Stimulated activated naive CD4-positive, alpha-beta T cell treated with Interleukin-2 at 50 U/mL for 16 hours (primary cell): ENCODE results near the gene GRIK5.

Experiments used
- DNase-seq: peaks from one replicate; lab custom pipeline; 2025; lab: John Stamatoyannopoulos, UW

Gene GRIK5

DNA sequence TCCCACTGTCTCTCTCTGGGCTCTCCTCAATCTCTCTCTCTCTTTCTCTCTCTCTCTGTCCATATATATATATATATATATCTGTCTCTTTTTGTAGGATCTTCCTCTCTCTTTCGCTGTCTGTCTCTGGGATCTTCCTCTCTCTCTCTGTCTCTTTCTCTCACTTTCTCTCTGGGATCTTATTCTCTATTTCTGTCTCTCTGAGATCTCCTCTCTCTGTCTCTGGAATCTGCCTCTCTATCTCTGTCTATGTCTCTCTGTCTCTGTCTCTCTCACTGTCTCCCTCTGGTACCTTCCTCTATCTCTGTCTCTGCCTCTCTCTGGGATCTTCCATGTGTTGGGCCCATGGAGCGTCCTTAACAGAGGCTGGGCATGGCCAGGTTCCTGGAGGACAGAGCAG is 79.4 kb downstream of the GRIK5 start:
- DNase-seq, result no peak

DNA sequence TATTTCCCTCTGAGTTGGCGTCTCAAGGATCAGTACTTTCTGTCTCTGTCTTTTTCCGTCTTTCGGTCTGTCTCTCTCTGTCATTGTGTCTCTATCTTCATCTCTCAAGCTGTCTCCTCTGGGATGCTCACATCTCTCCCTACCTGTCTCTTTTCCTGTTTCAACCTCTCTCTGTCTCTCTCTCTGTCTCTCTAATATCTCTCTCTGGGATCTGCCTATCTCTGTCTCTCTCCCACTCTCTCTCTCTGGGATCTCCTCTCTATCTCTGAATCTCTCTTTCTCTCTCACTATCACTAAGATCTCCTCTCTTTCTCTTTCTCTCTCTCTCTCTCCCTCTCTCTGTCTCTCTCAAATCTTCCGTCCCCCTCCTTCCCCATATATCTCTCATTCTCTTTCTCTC is 80.0 kb downstream of the GRIK5 start:
- no peak for DNase-seq

DNA sequence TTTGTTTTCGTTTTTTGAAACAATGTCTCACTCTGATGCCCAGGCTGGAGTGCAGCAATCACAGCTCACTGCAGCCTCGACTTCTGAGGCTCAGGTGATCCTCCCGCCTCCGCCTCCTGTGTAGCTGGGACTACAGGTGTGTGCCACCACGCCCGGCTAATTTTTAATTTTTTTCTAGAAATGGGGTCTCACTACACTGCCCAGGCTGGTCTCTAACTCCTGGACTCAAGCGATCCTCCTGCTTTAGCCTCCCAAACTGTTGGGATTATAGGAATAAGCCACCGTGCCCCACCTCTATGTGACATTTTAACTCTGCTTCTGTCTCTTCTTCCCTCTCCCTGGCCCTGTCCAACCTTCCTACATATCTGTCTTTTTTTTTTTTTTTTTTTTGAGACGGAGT is 81.1 kb downstream of the GRIK5 start:
- no peak for DNase-seq

DNA sequence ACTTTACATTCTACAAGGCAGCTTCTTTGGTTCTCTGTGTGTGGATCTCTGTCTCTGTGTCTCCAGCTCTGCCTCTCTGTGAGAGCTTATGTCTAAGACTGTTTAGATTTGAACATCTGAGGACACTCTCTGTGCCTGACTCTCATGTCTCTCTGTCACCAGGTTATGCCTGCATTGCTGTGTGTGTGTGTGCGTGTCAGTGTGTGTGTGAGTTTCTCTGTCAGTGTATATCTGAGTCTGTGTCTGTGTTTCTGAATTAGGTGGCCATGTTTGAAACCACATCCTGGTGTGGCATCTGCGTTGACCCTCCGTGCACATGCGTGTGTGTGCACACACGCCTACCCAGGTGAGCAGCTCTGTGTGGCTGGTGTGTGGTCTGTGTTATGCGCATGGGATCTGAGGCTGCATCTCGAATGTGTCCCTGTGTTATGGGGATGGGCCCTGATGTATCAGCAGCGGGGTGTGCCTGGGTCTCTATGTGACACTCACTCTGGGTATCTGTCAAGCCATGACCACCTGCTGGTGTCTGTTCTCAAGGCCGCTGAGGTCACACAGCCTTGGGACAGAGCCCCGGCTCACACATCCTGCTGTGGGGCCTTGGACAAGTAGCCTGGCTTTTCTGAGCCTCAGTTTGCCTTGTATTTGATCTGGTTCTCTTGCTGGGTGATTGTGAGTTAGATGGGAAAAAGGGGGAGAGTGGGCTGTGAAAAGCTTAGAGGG is 82.7 kb downstream of the GRIK5 start:
- DNase-seq, result no peak

DNA sequence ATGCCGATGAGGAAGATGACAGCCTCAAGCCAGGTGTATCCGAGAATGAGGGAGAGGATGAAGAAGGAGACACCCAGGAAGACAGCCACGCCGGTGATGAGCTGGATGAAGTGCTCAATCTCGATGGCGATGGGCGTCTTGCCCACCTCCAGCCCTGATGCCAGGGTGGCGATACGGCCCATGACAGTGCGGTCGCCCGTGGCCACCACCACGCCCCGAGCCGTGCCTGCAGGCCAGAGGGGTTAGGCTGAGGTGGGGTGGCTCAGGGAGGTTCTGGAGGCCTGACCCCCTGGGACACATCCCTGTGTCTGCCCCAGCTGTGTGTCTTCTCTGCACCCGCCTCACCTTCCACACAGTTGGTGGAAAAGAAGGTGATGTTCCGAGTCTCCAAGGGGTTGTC is 85.0 kb downstream of the GRIK5 start:
- DNase-seq, result no peak

DNA sequence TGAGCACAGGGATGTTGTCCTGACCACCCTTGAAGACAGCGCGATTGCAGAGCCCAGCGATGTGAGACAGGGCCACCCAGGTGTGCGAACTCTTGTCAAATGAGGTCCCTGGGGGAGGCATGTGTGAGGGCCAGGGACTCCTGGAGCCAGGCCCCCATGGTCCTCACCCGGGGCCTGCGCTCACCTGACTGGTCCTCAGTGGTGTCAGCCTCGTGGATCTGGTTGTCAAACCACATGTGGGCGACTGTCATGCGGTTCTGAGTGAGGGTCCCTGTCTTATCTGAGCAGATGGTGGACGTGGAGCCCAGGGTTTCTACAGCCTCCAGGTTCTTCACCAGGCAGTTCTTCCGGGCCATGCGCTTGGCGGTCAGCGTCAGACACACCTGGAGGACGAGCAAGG is 88.3 kb downstream of the GRIK5 start:
- DNase-seq, result no peak

DNA sequence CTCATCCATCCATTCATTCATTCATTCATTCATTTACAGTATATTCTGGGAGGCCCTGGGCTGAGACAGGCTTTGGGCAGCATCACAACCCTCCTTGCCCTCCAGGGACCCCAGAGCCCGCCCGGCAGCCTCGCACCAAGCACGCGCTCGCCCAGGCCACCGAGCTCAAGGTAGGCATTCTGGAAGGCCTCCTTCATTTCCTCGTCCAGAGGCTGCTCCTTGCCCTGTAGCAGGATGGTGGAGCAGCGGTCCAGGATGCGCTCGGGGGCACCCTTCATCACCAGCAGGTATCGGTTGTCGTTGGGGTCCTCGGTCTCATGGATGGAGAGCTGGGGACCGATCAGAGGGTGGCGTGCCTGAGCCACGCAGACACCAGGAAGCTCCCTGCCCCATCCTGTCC is 91.5 kb downstream of the GRIK5 start:
- DNase-seq, result no peak

DNA sequence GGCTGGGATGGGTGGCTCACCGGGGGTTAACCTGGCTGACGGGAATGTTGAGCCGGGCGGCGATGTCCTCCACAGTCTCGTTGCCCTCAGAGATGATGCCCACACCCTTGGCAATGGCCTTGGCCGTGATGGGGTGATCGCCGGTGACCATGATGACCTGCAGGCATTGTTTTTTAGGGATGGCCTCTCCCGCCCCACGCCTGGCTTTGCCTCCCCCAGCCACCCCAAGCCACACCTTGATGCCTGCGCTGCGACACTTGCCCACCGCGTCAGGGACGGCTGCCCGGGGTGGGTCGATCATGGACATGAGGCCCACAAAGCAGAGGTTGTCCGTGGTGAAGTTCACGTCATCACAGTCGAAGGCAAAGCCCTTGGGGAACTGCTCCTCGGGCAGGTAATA is 92.1 kb downstream of the GRIK5 start:
- no peak for DNase-seq

DNA sequence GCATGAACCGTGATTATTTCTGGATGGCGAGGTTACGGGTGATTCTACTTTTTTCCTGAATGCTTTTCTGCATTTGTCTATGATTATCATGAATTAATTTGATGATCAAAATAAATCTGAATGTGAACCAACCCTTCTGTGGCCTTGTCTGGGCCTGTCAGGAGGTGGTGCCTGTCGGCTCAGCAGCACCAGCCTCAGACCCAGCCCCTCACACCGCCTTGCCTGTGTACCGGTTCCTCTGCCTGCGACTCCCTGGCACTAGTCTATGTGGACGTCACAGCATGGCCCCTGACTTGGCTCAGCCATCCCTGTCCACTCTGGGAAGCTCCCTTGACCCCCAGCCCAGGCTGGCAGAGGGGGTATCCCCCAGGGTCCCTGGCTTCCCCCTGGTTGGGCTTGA is 95.4 kb downstream of the GRIK5 start:
- no peak for DNase-seq

DNA sequence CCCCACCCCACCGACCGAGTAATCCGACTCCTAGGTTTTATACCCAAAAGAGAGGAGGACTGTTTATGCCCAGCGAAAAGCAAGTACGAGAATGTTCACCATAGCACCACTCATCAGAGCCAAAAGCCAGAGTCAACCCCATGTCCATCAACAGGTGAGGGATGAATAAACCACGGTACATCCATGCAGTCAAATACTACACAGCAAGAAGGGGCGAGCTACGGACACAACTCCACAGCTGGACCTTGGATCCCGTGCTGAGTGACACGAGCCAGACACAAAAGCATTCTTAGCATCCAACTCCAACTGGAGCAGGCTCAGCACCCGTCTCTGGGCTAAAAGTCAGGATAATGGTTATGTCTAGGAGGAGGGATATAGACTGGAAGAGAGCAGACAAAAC is 98.6 kb downstream of the GRIK5 start:
- no peak for DNase-seq

DNA sequence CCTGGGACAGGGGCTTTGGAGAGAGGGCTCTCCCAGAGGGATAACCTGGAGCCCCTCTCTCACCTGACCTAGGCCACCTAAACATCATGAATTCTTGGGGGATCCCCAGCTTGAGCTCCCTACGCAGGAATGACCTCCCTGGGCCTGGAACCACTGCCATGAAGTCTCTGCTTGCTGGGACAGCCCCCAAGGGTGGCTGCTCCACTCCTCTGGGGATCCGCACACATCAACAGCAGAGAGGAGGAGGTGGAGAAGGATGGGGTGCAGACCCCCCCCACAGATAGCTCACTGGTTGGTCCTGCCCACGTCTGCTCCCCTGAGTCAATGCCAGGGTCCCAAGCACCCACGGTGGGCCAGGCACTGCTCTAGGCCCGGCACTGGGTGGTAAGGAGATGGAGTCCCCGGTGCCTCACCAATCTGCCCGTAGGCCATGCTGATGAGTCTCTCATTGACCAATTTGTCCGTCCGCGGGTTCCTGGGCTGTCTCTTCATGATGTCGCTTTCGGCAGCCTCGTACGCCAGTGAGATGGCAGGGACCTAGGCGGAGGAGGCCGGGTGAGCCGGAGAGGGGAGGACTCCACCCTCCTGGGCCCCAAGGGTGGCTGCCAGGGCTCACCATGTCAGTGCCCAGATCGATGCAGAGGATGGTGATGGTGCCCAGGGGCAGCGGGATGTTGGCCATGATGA is 100.1 kb downstream of the GRIK5 start:
- no peak for DNase-seq

DNA sequence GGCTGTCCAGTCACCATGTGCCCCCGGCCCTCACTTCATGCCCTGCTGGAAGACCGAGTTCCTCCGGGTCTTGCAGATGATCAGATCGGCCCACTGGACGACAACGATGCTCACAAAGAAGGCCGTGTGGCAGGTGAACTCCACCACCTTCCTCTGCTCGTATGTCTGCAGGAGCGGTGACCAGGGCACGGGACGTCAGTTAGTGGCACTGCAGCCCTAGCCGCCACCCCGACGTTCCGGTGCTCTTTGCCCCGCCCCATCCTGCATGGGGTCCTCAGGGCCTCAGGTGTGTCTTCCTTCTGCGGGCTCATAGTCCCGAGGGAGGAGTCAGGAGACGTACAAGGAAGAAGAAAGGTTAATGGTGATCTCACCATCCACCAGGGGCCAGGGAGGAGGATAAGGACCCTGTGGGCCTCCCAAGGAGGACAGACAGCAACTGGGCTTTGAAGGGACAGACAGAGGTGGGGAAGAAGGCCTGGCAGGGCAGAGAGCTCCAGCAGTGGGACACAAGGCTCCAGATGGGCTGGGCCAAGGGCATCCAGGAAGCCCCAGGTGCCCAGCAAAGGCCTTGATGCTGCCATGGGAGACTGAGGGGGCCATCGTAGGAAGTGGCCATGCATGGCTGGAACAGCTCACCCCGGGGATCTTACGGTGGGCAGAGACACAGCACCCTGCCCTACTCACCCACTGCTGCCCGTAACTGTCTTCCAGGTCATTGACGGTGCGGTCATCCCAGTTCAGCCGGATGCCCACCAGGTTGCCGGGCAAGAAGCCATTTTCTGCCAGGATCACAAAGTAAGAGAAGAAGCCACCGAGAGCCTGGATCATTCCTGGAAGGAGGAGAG is 101.0 kb downstream of the GRIK5 start:
- no peak for DNase-seq

DNA sequence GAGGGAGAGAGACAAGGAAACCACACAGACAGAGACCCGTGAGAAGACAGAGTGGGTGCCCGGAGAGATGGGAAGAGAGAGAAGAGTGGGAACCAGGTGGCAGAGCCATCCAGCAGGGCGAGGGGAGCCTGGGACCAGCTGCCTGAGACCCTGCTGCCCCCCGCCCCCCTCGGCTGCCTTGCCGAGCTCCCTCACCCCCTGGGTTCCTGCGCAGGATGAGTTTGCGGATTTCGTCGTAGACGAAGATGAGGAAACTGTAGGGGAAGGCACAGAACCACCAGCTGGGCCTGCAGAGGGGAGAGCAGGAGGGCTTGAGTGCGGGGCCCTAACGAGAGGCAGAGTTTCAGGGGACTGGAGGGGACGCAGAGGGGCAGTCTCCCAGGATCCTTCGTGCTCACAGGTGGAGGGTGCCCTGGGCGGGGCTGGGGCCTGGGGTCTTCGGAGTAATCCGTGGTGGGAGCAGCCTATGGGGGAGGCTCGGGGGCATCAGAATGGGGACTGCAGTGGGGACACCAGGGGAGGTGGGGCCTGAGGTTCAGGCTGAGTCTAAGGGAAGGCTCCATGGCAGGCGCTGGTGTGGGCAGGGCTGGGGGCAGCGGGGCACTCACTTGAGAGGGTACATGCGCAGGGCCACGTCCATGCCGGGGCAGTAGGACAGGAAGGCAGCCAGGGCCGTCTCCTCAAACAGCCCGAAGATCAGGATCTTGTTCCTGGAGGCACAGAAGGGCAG is 102.8 kb downstream of the GRIK5 start:
- no peak for DNase-seq

DNA sequence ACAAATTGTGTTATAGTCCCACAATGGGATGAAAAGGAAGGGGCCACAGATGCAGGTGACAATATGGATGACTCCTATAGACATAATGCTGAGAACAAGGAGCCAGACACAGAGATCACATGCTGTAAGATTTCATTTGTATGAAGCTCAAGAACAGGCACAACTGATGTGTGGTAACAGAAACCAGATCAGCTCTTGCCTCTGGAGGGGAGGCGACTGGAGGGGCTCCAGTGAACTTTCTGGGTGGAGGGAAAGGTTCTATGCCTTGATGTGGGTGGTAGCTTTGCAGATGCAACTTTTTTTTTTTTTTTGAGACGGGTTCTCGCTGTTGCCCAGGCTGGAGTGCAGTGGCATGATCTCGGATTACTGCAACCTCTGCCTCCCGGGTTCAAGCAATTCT is 104.9 kb downstream of the GRIK5 start:
- no peak for DNase-seq

DNA sequence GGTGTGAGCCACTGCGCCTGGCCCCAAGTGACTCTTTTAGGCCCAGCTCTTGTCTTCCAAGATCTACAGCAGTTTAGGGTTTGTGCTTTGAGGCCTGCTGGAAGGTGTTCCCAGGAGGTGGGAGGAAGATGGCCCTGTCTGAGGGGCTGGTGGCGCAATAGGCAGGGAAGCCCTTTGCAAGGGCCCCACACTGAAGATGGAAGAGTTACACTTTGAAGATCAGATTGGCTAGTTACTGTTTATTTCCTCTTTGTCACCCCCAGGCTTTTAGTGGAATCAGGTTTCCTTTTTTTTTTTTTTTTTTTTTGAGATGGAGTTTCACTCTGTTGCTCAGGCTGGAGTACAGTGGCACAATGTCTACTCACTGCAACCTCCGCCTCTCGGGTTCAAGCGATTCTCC is 109.0 kb downstream of the GRIK5 start:
- no peak for DNase-seq

DNA sequence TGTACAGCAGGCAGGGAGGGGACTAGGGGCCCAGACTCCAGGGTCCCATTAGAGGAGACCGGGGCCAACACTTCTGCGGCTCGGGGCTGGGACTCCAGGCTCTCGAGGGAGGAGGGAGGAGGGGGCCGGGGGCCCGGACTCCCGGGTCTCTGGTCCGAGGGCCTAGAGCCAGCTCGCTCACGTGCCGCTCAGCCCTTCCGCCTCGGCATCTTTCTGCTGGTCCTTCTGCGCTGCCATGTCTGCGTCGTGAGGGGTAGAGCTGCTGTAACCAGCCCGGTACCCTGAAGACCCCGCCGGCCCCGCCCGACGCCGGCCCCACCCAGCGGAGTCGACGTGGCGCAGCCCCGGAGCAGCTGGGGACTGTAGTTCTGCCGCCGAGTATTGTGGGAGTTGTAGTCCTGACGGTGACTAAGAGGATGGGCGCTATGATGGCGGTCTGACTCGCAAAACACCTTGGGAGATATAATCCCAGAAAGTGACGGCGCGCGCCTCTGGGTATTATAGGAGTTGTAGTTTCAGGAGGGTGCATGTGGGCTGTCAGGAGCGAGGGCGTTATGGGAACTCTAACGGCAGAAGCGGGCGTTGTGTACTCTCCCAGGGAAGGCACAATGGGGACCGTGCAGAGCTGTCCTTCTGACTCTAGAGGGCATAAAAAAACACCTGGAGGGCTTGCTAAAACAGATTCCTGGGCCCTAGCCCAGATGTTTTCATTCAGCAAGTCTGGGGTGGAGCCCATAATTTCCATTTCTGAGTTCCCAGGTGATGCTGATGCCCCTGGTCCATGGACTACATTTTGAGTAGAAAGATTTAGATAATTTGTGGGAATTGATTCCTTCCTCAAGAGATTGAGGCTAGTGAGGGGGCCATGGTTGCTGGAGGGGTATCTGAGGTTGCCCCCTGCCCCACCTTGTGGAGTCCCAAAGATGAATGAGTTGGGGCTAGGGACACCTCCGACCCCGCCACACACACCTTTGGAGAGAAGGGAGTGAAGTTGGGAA is 110.7 kb downstream of the GRIK5 start, which contains the start of gene RABAC1:
Gene RABAC1 (minus strand): TSS at position 266 of the 998 bp plus-strand sequence. CDS start 29 bp downstream, at position 237.
- DNase-seq, result peak; percentile 87

DNA sequence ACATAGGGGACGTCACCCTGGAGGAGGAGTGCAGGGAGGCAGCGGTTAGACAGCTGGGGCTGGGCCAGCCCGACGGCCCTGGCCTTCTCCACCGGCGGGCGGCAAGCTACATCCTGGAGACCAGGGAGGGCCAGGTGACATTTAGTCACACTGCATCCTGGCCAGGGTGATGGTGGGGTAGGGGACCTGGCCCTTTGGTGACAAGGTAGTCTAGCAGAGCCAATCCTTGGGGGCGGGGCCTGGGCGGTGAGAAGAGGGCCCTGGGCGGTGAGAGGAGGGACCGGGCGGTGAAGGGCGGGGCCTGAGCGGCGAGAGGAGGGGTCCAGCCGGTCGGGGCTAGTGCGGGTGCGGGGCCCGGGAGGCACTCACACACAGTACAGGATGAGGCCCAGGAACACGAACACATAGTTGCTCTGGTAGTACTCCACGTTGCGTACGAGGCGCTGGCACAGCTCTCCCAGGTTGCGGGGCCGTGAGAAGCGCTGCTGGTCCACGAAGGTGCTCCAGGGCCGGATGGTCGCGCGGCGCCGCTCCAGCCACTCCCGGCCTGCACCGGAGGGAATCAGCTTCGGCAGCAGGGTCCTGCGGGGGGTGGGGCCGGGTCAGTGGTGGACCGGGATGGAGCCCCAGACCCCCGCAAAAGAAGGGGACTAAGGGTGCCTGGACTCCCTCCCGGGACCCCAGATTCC is 111.5 kb downstream of the GRIK5 start:
- DNase-seq, result peak; percentile 83

DNA sequence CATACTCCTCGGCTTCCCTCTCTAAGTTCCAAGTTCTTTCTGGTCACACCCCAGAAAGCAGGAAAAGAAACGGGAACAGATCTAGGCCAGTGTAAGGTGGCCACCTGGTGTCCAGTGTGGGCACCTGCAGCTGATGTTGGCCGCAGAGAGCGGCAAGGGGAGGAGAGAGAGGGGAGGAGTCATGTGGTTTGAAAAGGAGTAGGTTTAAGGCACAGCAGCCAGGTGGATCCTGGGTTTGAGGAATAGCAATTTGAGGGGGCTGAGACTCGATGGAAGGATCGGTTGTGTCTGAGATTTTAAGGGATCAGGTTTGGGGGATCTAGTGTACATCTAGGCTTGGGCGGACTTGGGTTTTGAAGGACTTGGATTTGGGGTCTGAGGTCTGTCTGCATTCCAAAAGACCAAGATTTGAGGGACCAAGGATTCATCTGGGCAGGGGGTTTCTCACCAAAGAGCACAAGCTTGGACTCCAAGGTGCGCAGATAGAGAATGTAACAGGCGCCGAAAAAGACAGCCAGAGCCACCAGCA is 112.1 kb downstream of the GRIK5 start:
- peak; percentile 12 for DNase-seq

DNA sequence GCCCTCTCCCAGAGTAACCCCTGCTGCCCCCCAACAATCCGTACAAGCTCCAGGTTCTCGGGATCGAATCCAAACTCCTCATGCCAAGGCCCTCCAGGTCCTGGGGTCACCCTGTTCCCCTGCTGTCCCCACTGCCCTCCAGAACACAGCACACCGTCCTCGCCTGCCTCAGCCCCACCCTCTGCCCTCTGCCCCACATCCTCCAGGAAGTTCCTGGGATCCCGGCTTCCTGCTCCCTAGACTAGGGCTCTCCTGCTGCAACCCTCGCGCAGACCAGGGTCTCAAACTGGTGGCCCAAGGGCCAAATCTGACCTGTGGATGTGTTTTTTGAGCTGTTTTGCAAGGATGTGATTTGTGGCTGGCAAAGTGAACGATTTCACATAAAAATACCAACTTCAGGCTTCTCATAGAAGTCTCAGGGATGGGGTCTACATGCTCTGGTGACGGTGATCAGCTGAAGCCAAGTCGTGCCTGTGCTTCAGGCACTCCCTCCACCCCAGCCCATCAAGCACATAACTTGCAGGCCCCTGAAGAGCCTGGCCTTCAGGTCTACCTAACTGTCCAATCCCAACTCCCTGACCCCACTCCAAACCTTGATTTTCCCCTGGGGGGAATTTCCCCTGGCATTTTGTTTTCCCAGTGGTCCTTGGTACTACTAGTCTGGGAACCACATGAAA is 112.7 kb downstream of the GRIK5 start:
- no peak for DNase-seq
